ENCODE results near the gene TCF12.
"Not testable (repeated sequence)": the region's sequence is repeated elsewhere in the genome, so short reads cannot be mapped to it uniquely, and the experiment has no call there.

TCF12 gene

GRCh38 chr15:56948000-56948763 lies 29.7 kb downstream of the TCF12 start:
- DNase-seq, result no peak

- DNase-seq, result no peak
Observed at GRCh38 chr15:56948764-56949101, 30.3 kb downstream of the TCF12 start.

- DNase-seq, result no peak
Observed at GRCh38 chr15:56950979-56951378, 32.5 kb downstream of the TCF12 start.

- no peak for DNase-seq
Observed at GRCh38 chr15:56953790-56954189, 35.3 kb downstream of the TCF12 start.

- not testable (repeated sequence) for DNase-seq
Observed at GRCh38 chr15:56955011-56955410, 36.6 kb downstream of the TCF12 start.

- DNase-seq, result no peak
Observed at GRCh38 chr15:56956538-56956937, 38.1 kb downstream of the TCF12 start.

- no peak for DNase-seq
Observed at GRCh38 chr15:56957812-56958406, 39.5 kb downstream of the TCF12 start.

GRCh38 chr15:56959318-56959648 lies 40.8 kb downstream of the TCF12 start:
- DNase-seq, result no peak

- no peak for DNase-seq
Observed at GRCh38 chr15:56960116-56960515, 41.7 kb downstream of the TCF12 start.

- DNase-seq, result no peak
Observed at GRCh38 chr15:56963126-56963525, 44.7 kb downstream of the TCF12 start.

GRCh38 chr15:56963710-56964109 lies 45.3 kb downstream of the TCF12 start:
- DNase-seq, result no peak

- no peak for DNase-seq
Observed at GRCh38 chr15:56964182-56964581, 45.7 kb downstream of the TCF12 start.

GRCh38 chr15:56965231-56966013 lies 47.0 kb downstream of the TCF12 start:
- DNase-seq, result no peak

GRCh38 chr15:56967336-56967735 lies 48.9 kb downstream of the TCF12 start:
- DNase-seq, result no peak

GRCh38 chr15:56968256-56968655 lies 49.8 kb downstream of the TCF12 start:
- DNase-seq, result no peak

GRCh38 chr15:56968821-56969220 lies 50.4 kb downstream of the TCF12 start:
- DNase-seq, result no peak

GRCh38 chr15:56969265-56969895 lies 50.9 kb downstream of the TCF12 start:
- no peak for DNase-seq

- no peak for DNase-seq
Observed at GRCh38 chr15:56971571-56971970, 53.1 kb downstream of the TCF12 start.

GRCh38 chr15:56972016-56972415 lies 53.6 kb downstream of the TCF12 start:
- DNase-seq, result no peak

- no peak for DNase-seq
Observed at GRCh38 chr15:56972426-56972825, 54.0 kb downstream of the TCF12 start.

GRCh38 chr15:56973463-56973862 lies 55.0 kb downstream of the TCF12 start:
- no peak for DNase-seq

- DNase-seq, result no peak
Observed at GRCh38 chr15:56977232-56977631, 58.8 kb downstream of the TCF12 start.

- no peak for DNase-seq
Observed at GRCh38 chr15:56978898-56979662, 60.6 kb downstream of the TCF12 start.
